ENCODE measurements around the gene SMYD2. TPM values are rescaled to one million over a fixed set of nuclear protein-coding genes. Genes with fewer than 3 reads are reported as not detected.
"Not testable (repeated sequence)": the region's sequence is repeated elsewhere in the genome, so short reads cannot be mapped to it uniquely, and the experiment has no call there.

Gene SMYD2
- total RNA-seq, 1 donor from 2014 or later: 18.2 TPM

- intact Hi-C loops (cut with DNase I): no loop called here
- no peak for DNase-seq (ENCODE audit: extremely low spot score in 2 of 2)
- Histone ChIP-seq H3K36me3 (no peaks in the 10 kb centered on the region), H3K9me3 (no peaks in the 10 kb centered on the region), H3K4me3 (no peak overlapping the region), H3K27ac (no peak overlapping the region), H3K4me1 (no peaks in the 10 kb centered on the region), H3K27me3 (no peaks in the 10 kb centered on the region)
- TF ChIP-seq POLR2A (IDR thresholded peaks at IDR 0.05) (no peak), POLR2AphosphoS5 (IDR thresholded peaks at IDR 0.05; ENCODE audit: insufficient read depth in 1 of 2, low read depth in 1 of 2) (no peak), CTCF (IDR thresholded peaks at IDR 0.05) (no peak)
Measured at GRCh38 chr1:214271174-214271858, 9.6 kb upstream of the SMYD2 start.

GRCh38 chr1:214271995-214272731, 8.8 kb upstream of the SMYD2 start:
- Histone ChIP-seq H3K9me3 (no peaks in the 10 kb centered on the region), H3K4me1 (no peaks in the 10 kb centered on the region), H3K27me3 (no peaks in the 10 kb centered on the region), H3K27ac (no peak overlapping the region), H3K36me3 (no peaks in the 10 kb centered on the region), H3K4me3 (no peak overlapping the region)
- no peak for DNase-seq (ENCODE audit: extremely low spot score in 2 of 2)
- intact Hi-C loops (cut with DNase I): no loop called here
- TF ChIP-seq CTCF (IDR thresholded peaks at IDR 0.05) (no peak), POLR2A (IDR thresholded peaks at IDR 0.05) (no peak), POLR2AphosphoS5 (IDR thresholded peaks at IDR 0.05; ENCODE audit: insufficient read depth in 1 of 2, low read depth in 1 of 2) (no peak)

- intact Hi-C loops (cut with DNase I): no loop called here
- H3K4me3 ChIP-seq: no peak overlapping the region
- no peaks in the 10 kb centered on the region for H3K36me3 ChIP-seq
- TF ChIP-seq POLR2A (IDR thresholded peaks at IDR 0.05): no peak
- TF ChIP-seq CTCF (IDR thresholded peaks at IDR 0.05): no peak
- TF ChIP-seq POLR2AphosphoS5 (IDR thresholded peaks at IDR 0.05; ENCODE audit: insufficient read depth in 1 of 2, low read depth in 1 of 2): no peak
- no peak overlapping the region for H3K27ac ChIP-seq
- DNase-seq (ENCODE audit: extremely low spot score in 2 of 2): no peak
- no peaks in the 10 kb centered on the region for H3K4me1 ChIP-seq
- H3K9me3 ChIP-seq: no peaks in the 10 kb centered on the region
- no peaks in the 10 kb centered on the region for H3K27me3 ChIP-seq
Measured at GRCh38 chr1:214272964-214273533, 7.9 kb upstream of the SMYD2 start.

GRCh38 chr1:214275700-214276099, 5.3 kb upstream of the SMYD2 start:
- H3K4me3 ChIP-seq; H3K9me3 ChIP-seq; H3K27me3 ChIP-seq; H3K36me3 ChIP-seq; H3K27ac ChIP-seq; intact Hi-C loops (cut with DNase I); DNase-seq (ENCODE audit: extremely low spot score in 2 of 2); H3K4me1 ChIP-seq: not testable (repeated sequence)

- DNase-seq (ENCODE audit: extremely low spot score in 2 of 2): no peak
- TF ChIP-seq POLR2AphosphoS5 (IDR thresholded peaks at IDR 0.05; ENCODE audit: insufficient read depth in 1 of 2, low read depth in 1 of 2) (no peak), POLR2A (IDR thresholded peaks at IDR 0.05) (no peak), CTCF (IDR thresholded peaks at IDR 0.05) (no peak)
- Histone ChIP-seq H3K4me1 (peaks cover 13% of the 10 kb centered on the region), H3K36me3 (no peaks in the 10 kb centered on the region), H3K27me3 (no peaks in the 10 kb centered on the region), H3K9me3 (no peaks in the 10 kb centered on the region), H3K27ac (no peak overlapping the region), H3K4me3 (no peak overlapping the region)
- intact Hi-C loops (cut with DNase I): no loop called here
Measured at GRCh38 chr1:214276786-214277185, 4.2 kb upstream of the SMYD2 start.
